ENCODE measurements around the gene PARD6G. TPM values are rescaled to one million over a fixed set of nuclear protein-coding genes. Genes with fewer than 3 reads are reported as not detected.

Gene PARD6G
- total RNA-seq, 2 donors from 2014 or later: 2.6 to 3.1 TPM

GRCh38 chr18:80169607-80170006, 77.7 kb downstream of the PARD6G start:
- H3K4me1 ChIP-seq: peaks cover 7% of the 10 kb centered on the region
- ATAC-seq (no peak), DNase-seq (no peak)
- no peak overlapping the region for H3K4me3 ChIP-seq
- H3K27me3 ChIP-seq: no peaks in the 10 kb centered on the region
- intact Hi-C loops (cut with DNase I): no loop called here
- H3K36me3 ChIP-seq (replicated peaks in 1 of 2; ENCODE audit: insufficient read depth in 1 of 2, low read depth in 2 of 2): no peaks in the 10 kb centered on the region
- H3K27ac ChIP-seq: no peak overlapping the region
- H3K9me3 ChIP-seq: peaks cover 0 to 8% (median 0%) of the 10 kb centered on the region in 3 donors
- whole genome bisulfite sequencing, 2 donors: 83 to 93% methylated on average over 17 of the region's 17 CpGs
- TF ChIP-seq CTCF (IDR thresholded peaks at IDR 0.05) (no peak), POLR2A (IDR thresholded peaks at IDR 0.05) (no peak)

GRCh38 chr18:80168982-80169381, 78.3 kb downstream of the PARD6G start:
- DNase-seq: no peak

GRCh38 chr18:80168346-80168745, 79.0 kb downstream of the PARD6G start:
- ATAC-seq (no peak), DNase-seq (no peak)
- Histone ChIP-seq H3K27me3 (no peaks in the 10 kb centered on the region), H3K9me3 (peaks cover 0 to 8% (median 0%) of the 10 kb centered on the region in 3 donors), H3K36me3 (replicated peaks in 1 of 2; ENCODE audit: insufficient read depth in 1 of 2, low read depth in 2 of 2) (no peaks in the 10 kb centered on the region), H3K4me1 (peaks cover 7% of the 10 kb centered on the region), H3K27ac (no peak overlapping the region), H3K4me3 (no peak overlapping the region)
- intact Hi-C loops (cut with DNase I): no loop called here
- WGBS, 2 donors: 75 to 86% methylated on average over 2 of the region's 2 CpGs
- TF ChIP-seq CTCF (IDR thresholded peaks at IDR 0.05) (no peak), POLR2A (IDR thresholded peaks at IDR 0.05) (no peak)

More at GRCh38 chr18:80168982-80169381, 78.3 kb downstream of the PARD6G start:
- Histone ChIP-seq H3K27ac (no peak overlapping the region), H3K4me3 (no peak overlapping the region), H3K9me3 (peaks cover 0 to 8% (median 0%) of the 10 kb centered on the region in 3 donors), H3K36me3 (replicated peaks in 1 of 2; ENCODE audit: insufficient read depth in 1 of 2, low read depth in 2 of 2) (no peaks in the 10 kb centered on the region), H3K4me1 (peaks cover 7% of the 10 kb centered on the region), H3K27me3 (no peaks in the 10 kb centered on the region)
- WGBS, 2 donors: 88 to 89% methylated on average over 12 of the region's 15 CpGs
- intact Hi-C loops (cut with DNase I): no loop called here
- no peak for TF ChIP-seq POLR2A (IDR thresholded peaks at IDR 0.05)
- TF ChIP-seq CTCF (IDR thresholded peaks at IDR 0.05): no peak
- no peak for ATAC-seq

- Histone ChIP-seq H3K4me1 (peaks cover 7% of the 10 kb centered on the region), H3K36me3 (replicated peaks in 1 of 2; ENCODE audit: insufficient read depth in 1 of 2, low read depth in 2 of 2) (no peaks in the 10 kb centered on the region), H3K27me3 (no peaks in the 10 kb centered on the region), H3K4me3 (no peak overlapping the region), H3K9me3 (peaks cover 0 to 8% (median 0%) of the 10 kb centered on the region in 3 donors), H3K27ac (no peak overlapping the region)
- WGBS, 2 donors: 66 to 71% methylated on average over 13 of the region's 13 CpGs
- intact Hi-C loops (cut with DNase I): no loop called here
- TF ChIP-seq POLR2A (IDR thresholded peaks at IDR 0.05) (no peak), CTCF (IDR thresholded peaks at IDR 0.05) (no peak)
- ATAC-seq (no peak), DNase-seq (no peak)
These were observed 79.4 kb downstream of the PARD6G start for GRCh38 chr18:80167931-80168330.

GRCh38 chr18:80167331-80167730, 80.0 kb downstream of the PARD6G start:
- peaks cover 0 to 8% (median 0%) of the 10 kb centered on the region in 3 donors for H3K9me3 ChIP-seq
- no peak for DNase-seq
- intact Hi-C loops (cut with DNase I): no loop called here

More at GRCh38 chr18:80167331-80167730, 80.0 kb downstream of the PARD6G start:
- Histone ChIP-seq H3K4me1 (peaks cover 7% of the 10 kb centered on the region), H3K4me3 (no peak overlapping the region), H3K27ac (no peak overlapping the region), H3K27me3 (no peaks in the 10 kb centered on the region), H3K36me3 (replicated peaks in 1 of 2; ENCODE audit: insufficient read depth in 1 of 2, low read depth in 2 of 2) (no peaks in the 10 kb centered on the region)
- WGBS, 2 donors: 76 to 83% methylated on average over 6 to 9 of the region's 9 CpGs
- TF ChIP-seq POLR2A (IDR thresholded peaks at IDR 0.05) (no peak), CTCF (IDR thresholded peaks at IDR 0.05) (no peak)
- ATAC-seq: no peak

Data from body of pancreas (tissue), 4 donors.